Measurements from ENCODE around the gene POLRMT. TPM values are rescaled to one million over a fixed set of nuclear protein-coding genes. Genes with fewer than 3 reads are reported as not detected.

The POLRMT gene
- total RNA-seq, 4 donors from 2014 or later = 37.8 to 61.1 (median 46.9) TPM

DNA sequence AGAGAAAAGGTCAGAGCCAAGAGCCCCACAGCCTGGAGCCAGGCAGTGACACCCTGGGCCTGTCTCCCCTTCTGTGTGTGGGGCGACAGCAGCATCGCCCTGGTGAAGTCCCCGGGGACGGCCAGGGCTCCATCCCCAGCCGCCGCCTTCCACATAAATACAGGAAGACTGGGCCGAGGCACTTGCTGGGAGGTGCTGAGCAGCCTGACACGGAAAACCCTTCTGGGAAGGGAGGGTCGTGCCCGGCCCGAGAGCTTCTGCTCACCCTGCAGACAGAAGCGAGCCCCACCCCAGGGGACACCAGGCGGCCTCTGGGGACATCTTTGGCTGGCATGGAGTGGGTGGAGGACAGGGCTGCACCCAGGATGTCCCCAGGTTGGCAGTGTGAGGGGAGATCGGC, 11.5 kb upstream of the POLRMT start:
- no peak for DNase-seq (ENCODE audit: low spot score in 2 of 2)
- WGBS, 2 donors = 75 to 79% methylated on average over 13 of the region's 14 CpGs
- H3K4me3 ChIP-seq (ENCODE audit: low read depth, poor library complexity, severe bottlenecking) = no peak overlapping the region
- no peak for TF ChIP-seq CTCF (IDR thresholded peaks at IDR 0.05)
- TF ChIP-seq POLR2A (IDR thresholded peaks at IDR 0.05) = no peak
- intact Hi-C loops (cut with DNase I; ENCODE audit: low total_unique reads) = no loop called here

- intact Hi-C loops (cut with DNase I; ENCODE audit: low total_unique reads) = no loop called here
- TF ChIP-seq CTCF (IDR thresholded peaks at IDR 0.05) (no peak), POLR2A (IDR thresholded peaks at IDR 0.05) (no peak)
- WGBS, 2 donors = 49 to 74% methylated on average over 20 to 27 of the region's 28 CpGs
- DNase-seq (ENCODE audit: low spot score in 2 of 2) = no peak
- no peak overlapping the region for H3K4me3 ChIP-seq (ENCODE audit: low read depth, poor library complexity, severe bottlenecking)
These were observed 11.0 kb upstream of the POLRMT start for GRCh38 chr19:644363-644762.

- 90 to 92% methylated on average over 24 of the region's 24 CpGs for WGBS, 2 donors
- intact Hi-C loops (cut with DNase I; ENCODE audit: low total_unique reads) = no loop called here
- no peak for DNase-seq (ENCODE audit: low spot score in 2 of 2)
- TF ChIP-seq POLR2A (IDR thresholded peaks at IDR 0.05) = no peak
- no peak for TF ChIP-seq CTCF (IDR thresholded peaks at IDR 0.05)
- H3K4me3 ChIP-seq (ENCODE audit: low read depth, poor library complexity, severe bottlenecking) = no peak overlapping the region
These were observed 10.4 kb upstream of the POLRMT start for GRCh38 chr19:643736-644135.

- WGBS, 2 donors = 78 to 85% methylated on average over 33 to 56 of the region's 70 CpGs
- no peak for DNase-seq (ENCODE audit: low spot score in 2 of 2)
- TF ChIP-seq CTCF (IDR thresholded peaks at IDR 0.05) (no peak), POLR2A (IDR thresholded peaks at IDR 0.05) (no peak)
- intact Hi-C loops (cut with DNase I; ENCODE audit: low total_unique reads) = no loop called here
- no peak overlapping the region for H3K4me3 ChIP-seq (ENCODE audit: low read depth, poor library complexity, severe bottlenecking)
These were observed 9.7 kb upstream of the POLRMT start for GRCh38 chr19:642767-643727.

GRCh38 chr19:641702-642101, 8.4 kb upstream of the POLRMT start:
- intact Hi-C loops (cut with DNase I; ENCODE audit: low total_unique reads) = no loop called here
- no peak overlapping the region for H3K4me3 ChIP-seq (ENCODE audit: low read depth, poor library complexity, severe bottlenecking)
- TF ChIP-seq CTCF (IDR thresholded peaks at IDR 0.05) (no peak), POLR2A (IDR thresholded peaks at IDR 0.05) (no peak)
- 54 to 55% methylated on average over 11 to 17 of the region's 17 CpGs for WGBS, 2 donors
- DNase-seq (ENCODE audit: low spot score in 2 of 2) = no peak
